A673 (cell line): ENCODE measurements around the gene PASK.

Experiments used
- EZH2 ChIP-seq: fragments of 200-600 bp; sonication (generic); IDR thresholded peaks from 2 replicates; pipeline ENCODE4 v1.6.1; 2017; ENCODE audit warnings: borderline replicate concordance, low read depth, mild to moderate bottlenecking, mixed read lengths, antibody characterized with exemption, low read length; ENCODE audit not compliant: poor library complexity, severe bottlenecking
- TF ChIP-seq, protein P1 (sequence below): fragments of 300-800, 200-600 bp; sonication (generic); conservative IDR thresholded peaks from 2 replicates; pipeline ENCODE4 v1.5.1; 2017; ENCODE audit warnings: low read depth, mild to moderate bottlenecking, antibody characterized with exemption, low read length, moderate library complexity, mixed read lengths

DNA sequence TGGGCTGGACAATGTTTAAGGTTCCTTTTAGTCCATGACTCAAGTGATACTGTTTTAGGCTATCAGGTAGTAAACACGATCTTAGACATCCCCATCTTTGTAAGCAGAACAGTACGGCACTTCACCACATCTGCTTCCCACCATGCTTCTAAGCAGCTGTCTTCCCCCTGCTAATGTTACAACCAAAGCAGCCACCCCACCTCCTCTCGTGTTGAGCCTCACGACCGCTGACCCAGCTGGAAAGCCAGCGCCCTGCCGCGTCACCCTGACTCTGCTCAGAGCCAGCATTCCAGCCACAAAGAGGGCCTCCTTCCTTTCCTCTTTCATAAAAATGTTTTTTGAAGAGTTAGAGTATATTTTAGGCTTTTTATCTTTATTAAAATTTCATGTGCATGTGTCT is 56.6 kb downstream of the PASK start:
- TF ChIP-seq EZH2 = no peak
- TF ChIP-seq, protein P1, sequence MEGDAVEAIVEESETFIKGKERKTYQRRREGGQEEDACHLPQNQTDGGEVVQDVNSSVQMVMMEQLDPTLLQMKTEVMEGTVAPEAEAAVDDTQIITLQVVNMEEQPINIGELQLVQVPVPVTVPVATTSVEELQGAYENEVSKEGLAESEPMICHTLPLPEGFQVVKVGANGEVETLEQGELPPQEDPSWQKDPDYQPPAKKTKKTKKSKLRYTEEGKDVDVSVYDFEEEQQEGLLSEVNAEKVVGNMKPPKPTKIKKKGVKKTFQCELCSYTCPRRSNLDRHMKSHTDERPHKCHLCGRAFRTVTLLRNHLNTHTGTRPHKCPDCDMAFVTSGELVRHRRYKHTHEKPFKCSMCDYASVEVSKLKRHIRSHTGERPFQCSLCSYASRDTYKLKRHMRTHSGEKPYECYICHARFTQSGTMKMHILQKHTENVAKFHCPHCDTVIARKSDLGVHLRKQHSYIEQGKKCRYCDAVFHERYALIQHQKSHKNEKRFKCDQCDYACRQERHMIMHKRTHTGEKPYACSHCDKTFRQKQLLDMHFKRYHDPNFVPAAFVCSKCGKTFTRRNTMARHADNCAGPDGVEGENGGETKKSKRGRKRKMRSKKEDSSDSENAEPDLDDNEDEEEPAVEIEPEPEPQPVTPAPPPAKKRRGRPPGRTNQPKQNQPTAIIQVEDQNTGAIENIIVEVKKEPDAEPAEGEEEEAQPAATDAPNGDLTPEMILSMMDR = no peak
